Measurements from ENCODE around the gene PRKACG.

DNA sequence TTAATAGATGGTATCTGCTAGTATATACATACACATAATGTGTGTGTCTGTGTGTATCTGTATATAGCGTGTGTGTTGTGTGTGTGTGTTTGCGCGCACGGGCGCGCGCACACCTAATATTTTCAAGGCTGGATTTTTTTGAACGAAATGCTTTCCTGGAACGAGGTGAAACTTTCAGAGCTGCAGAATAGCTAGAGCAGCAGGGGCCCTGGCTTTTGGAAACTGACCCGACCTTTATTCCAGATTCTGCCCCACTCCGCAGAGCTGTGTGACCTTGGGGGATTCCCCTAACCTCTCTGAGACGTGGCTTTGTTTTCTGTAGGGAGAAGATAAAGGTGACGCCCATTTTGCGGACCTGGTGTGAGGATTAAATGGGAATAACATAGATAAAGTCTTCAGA is 22.4 kb upstream of the PRKACG start:
- TF ChIP-seq CTCF (IDR thresholded peaks at IDR 0.05; ENCODE audit: low read length) (no peak), EZH2 (IDR thresholded peaks at IDR 0.05; ENCODE audit: borderline replicate concordance, low read length) (no peak)
